ENCODE results near the gene CAB39. TPM values are rescaled to one million over a fixed set of nuclear protein-coding genes. Genes with fewer than 3 reads are reported as not detected.

The CAB39 gene
- total and polyA plus RNA-seq, 2 experiments from 2014 or later, result 18.7 to 67.5 TPM

DNA sequence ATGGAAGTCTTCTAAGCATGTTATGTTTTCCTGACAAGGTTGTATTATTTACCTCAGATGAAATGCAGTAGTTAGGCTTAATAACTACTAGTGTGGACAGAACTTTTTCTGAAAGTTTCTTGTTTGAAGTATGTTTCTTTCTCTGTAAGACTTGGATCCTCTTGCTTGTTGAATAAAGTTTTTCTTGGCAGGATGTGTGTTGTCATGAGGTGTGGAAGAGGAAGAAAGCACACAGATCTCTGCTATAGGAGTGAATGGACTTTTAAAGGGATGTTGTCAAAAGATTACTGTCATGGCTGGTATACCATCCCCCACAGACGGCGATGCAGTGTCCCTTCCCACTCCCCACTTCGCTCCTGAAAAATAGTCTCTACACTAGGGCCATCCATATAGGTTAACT lies 2.6 kb downstream of the CAB39 start:
- H3K4me1 ChIP-seq (ENCODE audit: insufficient read depth), result peaks cover 57% of the 10 kb centered on the region
- H4K20me1 ChIP-seq (replicated peaks; ENCODE audit: insufficient read depth), result peaks cover 16% of the 10 kb centered on the region; the same call in 1 of the 2 replicates
- TF ChIP-seq ZNF331 (CRISPR knock-in tag; IDR thresholded peaks at IDR 0.05; ENCODE audit: low read depth) (no peak), CREB1 (CRISPR knock-in tag; IDR thresholded peaks at IDR 0.05; ENCODE audit: low read depth) (no peak), POLR2AphosphoS5 (IDR thresholded peaks at IDR 0.05; ENCODE audit: low read depth) (no peak), JUNB (IDR thresholded peaks at IDR 0.05; ENCODE audit: unreplicated experiment) (no peak), ZNF114 (CRISPR knock-in tag; IDR thresholded peaks at IDR 0.05) (no peak)
- DNase-seq (ENCODE audit: low spot score) (no peak), ATAC-seq (no peak)
- Mint-ChIP-seq H3K4me3 (peak overlapping the region; percentile 36; the same call in 2 of the 3 replicates), H3K27ac (peak overlapping the region; percentile 63; the same call in 1 of the 2 replicates), H3K27me3 (ENCODE audit: insufficient read depth, low read depth, poor library complexity) (peaks cover 5% of the 10 kb centered on the region), H3K36me3 (ENCODE audit: low read depth) (peaks cover 11% of the 10 kb centered on the region; the same call in 2 of the 3 replicates), H3K9me3 (no peaks in the 10 kb centered on the region), H3K4me1 (peaks cover 53% of the 10 kb centered on the region)
- H3K4me2 ChIP-seq, result peak overlapping the region; percentile 87
- H2AFZ ChIP-seq, result no peak overlapping the region
- H3K27me3 ChIP-seq (ENCODE audit: insufficient read depth), result no peaks in the 10 kb centered on the region
- no peaks in the 10 kb centered on the region for H3K36me3 ChIP-seq (ENCODE audit: insufficient read depth)
- no peak overlapping the region for H3K27ac ChIP-seq (ENCODE audit: low read depth)
- H3K79me2 ChIP-seq (replicated peaks; ENCODE audit: insufficient read depth), result peaks cover 72% of the 10 kb centered on the region
- H3K9me2 ChIP-seq (ENCODE audit: insufficient read depth), result no peaks in the 10 kb centered on the region
- H3F3A ChIP-seq (replicated peaks; ENCODE audit: low read depth), result no peaks in the 10 kb centered on the region
- peak overlapping the region; percentile 92; the same call in 1 of the 2 replicates for H3K4me3 ChIP-seq

DNA sequence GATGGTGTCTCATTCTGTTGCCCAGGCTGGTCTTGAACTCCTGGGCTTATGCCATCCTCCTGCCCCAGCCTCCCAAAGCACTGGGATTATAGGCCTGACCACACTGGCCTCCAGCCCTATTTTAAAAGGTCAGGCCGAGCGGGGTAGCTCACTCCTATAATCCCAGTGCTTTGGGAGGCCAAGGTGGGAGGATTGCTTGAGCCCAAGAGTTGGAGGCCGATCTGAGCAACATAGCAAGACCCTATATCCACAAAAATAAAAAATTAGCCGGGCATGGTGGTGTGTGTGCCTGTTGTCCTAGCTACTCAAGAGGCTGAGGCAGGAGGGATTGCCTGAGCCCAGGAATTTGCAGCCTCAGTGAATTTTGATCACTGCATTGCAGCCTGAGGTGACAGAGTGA lies 3.9 kb downstream of the CAB39 start:
- Mint-ChIP-seq H3K4me1 (peaks cover 62% of the 10 kb centered on the region), H3K27ac (no peak overlapping the region), H3K9me3 (no peaks in the 10 kb centered on the region), H3K27me3 (ENCODE audit: insufficient read depth, low read depth, poor library complexity) (peaks cover 5% of the 10 kb centered on the region), H3K4me3 (no peak overlapping the region), H3K36me3 (ENCODE audit: low read depth) (peaks cover 16% of the 10 kb centered on the region; the same call in 2 of the 3 replicates)
- Histone ChIP-seq H3K4me1 (ENCODE audit: insufficient read depth) (peaks cover 69% of the 10 kb centered on the region), H2AFZ (no peak overlapping the region), H3F3A (replicated peaks; ENCODE audit: low read depth) (no peaks in the 10 kb centered on the region), H3K79me2 (replicated peaks; ENCODE audit: insufficient read depth) (peaks cover 85% of the 10 kb centered on the region), H4K20me1 (replicated peaks; ENCODE audit: insufficient read depth) (peaks cover 16% of the 10 kb centered on the region; the same call in 1 of the 2 replicates), H3K27ac (ENCODE audit: low read depth) (no peak overlapping the region), H3K4me2 (no peak overlapping the region), H3K27me3 (ENCODE audit: insufficient read depth) (no peaks in the 10 kb centered on the region), H3K9me2 (ENCODE audit: insufficient read depth) (no peaks in the 10 kb centered on the region), H3K4me3 (no peak overlapping the region), H3K36me3 (ENCODE audit: insufficient read depth) (no peaks in the 10 kb centered on the region)
- DNase-seq (ENCODE audit: low spot score), result no peak
- no peak for ATAC-seq
- TF ChIP-seq POLR2AphosphoS5 (IDR thresholded peaks at IDR 0.05; ENCODE audit: low read depth) (no peak), REST (IDR thresholded peaks at IDR 0.05; ENCODE audit: unreplicated experiment) (no peak), CREB1 (CRISPR knock-in tag; IDR thresholded peaks at IDR 0.05; ENCODE audit: low read depth) (no peak), CTCF (conservative IDR thresholded peaks at IDR 0.05; ENCODE audit: low read depth in 2 of 2) (no peak), STAT1 (IDR thresholded peaks at IDR 0.05; ENCODE audit: unreplicated experiment) (no peak), EZH2phosphoT487 (IDR thresholded peaks at IDR 0.05; ENCODE audit: unreplicated experiment) (no peak), JUNB (IDR thresholded peaks at IDR 0.05; ENCODE audit: unreplicated experiment) (no peak)
- TF ChIP-seq, protein P1, sequence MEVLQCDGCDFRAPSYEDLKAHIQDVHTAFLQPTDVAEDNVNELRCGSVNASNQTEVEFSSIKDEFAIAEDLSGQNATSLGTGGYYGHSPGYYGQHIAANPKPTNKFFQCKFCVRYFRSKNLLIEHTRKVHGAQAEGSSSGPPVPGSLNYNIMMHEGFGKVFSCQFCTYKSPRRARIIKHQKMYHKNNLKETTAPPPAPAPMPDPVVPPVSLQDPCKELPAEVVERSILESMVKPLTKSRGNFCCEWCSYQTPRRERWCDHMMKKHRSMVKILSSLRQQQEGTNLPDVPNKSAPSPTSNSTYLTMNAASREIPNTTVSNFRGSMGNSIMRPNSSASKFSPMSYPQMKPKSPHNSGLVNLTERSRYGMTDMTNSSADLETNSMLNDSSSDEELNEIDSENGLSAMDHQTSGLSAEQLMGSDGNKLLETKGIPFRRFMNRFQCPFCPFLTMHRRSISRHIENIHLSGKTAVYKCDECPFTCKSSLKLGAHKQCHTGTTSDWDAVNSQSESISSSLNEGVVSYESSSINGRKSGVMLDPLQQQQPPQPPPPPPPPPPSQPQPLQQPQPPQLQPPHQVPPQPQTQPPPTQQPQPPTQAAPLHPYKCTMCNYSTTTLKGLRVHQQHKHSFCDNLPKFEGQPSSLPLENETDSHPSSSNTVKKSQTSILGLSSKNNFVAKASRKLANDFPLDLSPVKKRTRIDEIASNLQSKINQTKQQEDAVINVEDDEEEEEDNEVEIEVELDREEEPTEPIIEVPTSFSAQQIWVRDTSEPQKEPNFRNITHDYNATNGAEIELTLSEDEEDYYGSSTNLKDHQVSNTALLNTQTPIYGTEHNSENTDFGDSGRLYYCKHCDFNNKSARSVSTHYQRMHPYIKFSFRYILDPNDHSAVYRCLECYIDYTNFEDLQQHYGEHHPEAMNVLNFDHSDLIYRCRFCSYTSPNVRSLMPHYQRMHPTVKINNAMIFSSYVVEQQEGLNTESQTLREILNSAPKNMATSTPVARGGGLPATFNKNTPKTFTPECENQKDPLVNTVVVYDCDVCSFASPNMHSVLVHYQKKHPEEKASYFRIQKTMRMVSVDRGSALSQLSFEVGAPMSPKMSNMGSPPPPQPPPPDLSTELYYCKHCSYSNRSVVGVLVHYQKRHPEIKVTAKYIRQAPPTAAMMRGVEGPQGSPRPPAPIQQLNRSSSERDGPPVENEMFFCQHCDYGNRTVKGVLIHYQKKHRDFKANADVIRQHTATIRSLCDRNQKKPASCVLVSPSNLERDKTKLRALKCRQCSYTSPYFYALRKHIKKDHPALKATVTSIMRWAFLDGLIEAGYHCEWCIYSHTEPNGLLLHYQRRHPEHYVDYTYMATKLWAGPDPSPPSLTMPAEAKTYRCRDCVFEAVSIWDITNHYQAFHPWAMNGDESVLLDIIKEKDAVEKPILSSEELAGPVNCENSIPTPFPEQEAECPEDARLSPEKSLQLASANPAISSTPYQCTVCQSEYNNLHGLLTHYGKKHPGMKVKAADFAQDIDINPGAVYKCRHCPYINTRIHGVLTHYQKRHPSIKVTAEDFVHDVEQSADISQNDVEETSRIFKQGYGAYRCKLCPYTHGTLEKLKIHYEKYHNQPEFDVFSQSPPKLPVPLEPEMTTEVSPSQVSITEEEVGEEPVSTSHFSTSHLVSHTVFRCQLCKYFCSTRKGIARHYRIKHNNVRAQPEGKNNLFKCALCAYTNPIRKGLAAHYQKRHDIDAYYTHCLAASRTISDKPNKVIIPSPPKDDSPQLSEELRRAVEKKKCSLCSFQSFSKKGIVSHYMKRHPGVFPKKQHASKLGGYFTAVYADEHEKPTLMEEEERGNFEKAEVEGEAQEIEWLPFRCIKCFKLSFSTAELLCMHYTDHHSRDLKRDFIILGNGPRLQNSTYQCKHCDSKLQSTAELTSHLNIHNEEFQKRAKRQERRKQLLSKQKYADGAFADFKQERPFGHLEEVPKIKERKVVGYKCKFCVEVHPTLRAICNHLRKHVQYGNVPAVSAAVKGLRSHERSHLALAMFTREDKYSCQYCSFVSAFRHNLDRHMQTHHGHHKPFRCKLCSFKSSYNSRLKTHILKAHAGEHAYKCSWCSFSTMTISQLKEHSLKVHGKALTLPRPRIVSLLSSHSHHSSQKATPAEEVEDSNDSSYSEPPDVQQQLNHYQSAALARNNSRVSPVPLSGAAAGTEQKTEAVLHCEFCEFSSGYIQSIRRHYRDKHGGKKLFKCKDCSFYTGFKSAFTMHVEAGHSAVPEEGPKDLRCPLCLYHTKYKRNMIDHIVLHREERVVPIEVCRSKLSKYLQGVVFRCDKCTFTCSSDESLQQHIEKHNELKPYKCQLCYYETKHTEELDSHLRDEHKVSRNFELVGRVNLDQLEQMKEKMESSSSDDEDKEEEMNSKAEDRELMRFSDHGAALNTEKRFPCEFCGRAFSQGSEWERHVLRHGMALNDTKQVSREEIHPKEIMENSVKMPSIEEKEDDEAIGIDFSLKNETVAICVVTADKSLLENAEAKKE (CRISPR knock-in tag; IDR thresholded peaks at IDR 0.05), result no peak
